Fibroblast of lung (primary cell): ENCODE measurements around the gene ZNF688. TPM values are rescaled to one million over a fixed set of nuclear protein-coding genes. Genes with fewer than 3 reads are reported as not detected.
"Not testable (repeated sequence)": the region's sequence is repeated elsewhere in the genome, so short reads cannot be mapped to it uniquely, and the experiment has no call there.

Experiments used
- DNase-seq, 2 donors: peaks; one replicate each; pipeline versions ENCODE4 v3.0.0 to v3.0.0-alpha.2; 2010; ENCODE audit warnings: low read depth in 2 of 2
- H2AFZ ChIP-seq: 2 replicates; pipeline ENCODE4 v1.5.1; 2012; ENCODE audit warnings: low read length, control low read depth, inconsistent platforms
- H3K27ac ChIP-seq: 2 replicates; pipeline ENCODE4 v1.5.1; 2011; ENCODE audit warnings: low read length, control low read depth; ENCODE audit not compliant: insufficient read depth
- H3K27me3 ChIP-seq: 2 replicates; pipeline ENCODE4 v1.5.1; 2011; ENCODE audit warnings: mild to moderate bottlenecking, low read length; ENCODE audit not compliant: control insufficient read depth, insufficient read depth
- H3K36me3 ChIP-seq: 2 replicates; pipeline ENCODE4 v1.5.1; 2011; ENCODE audit warnings: low read length; ENCODE audit not compliant: control insufficient read depth, insufficient read depth
- H3K4me1 ChIP-seq: 2 replicates; pipeline ENCODE4 v1.5.1; 2011; ENCODE audit warnings: low read length; ENCODE audit not compliant: control insufficient read depth, insufficient read depth; ENCODE audit errors: extremely low read depth
- H3K4me2 ChIP-seq: 2 replicates; pipeline ENCODE4 v1.5.1; 2011; ENCODE audit warnings: low read length, control low read depth; ENCODE audit not compliant: insufficient read depth; ENCODE audit errors: extremely low read depth
- H3K4me3 ChIP-seq, 4 experiments: fragments of 200-600 bp in 1 of 4; sonication (generic) in 1 of 4; replicated peaks in 1 of 4; 2 replicates each; pipeline ENCODE4 v1.5.1; 2011 to 2016; ENCODE audit warnings: low read length in 4 of 4, low read depth in 3 of 4, mild to moderate bottlenecking in 3 of 4, control low read depth in 2 of 4, inconsistent platforms in 1 of 4, mixed read lengths in 1 of 4; ENCODE audit not compliant: insufficient read depth in 1 of 4; ENCODE audit errors: control extremely low read depth in 1 of 4
- H3K79me2 ChIP-seq: 2 replicates; pipeline ENCODE4 v1.5.1; 2012; ENCODE audit warnings: mild to moderate bottlenecking, low read length, inconsistent platforms; ENCODE audit not compliant: control insufficient read depth, insufficient read depth
- H3K9ac ChIP-seq: 2 replicates; pipeline ENCODE4 v1.5.1; 2011; ENCODE audit warnings: mild to moderate bottlenecking, low read length, control low read depth; ENCODE audit not compliant: insufficient read depth
- H3K9me3 ChIP-seq: 2 replicates; pipeline ENCODE4 v1.5.1; 2012; ENCODE audit warnings: low read depth, low read length; ENCODE audit not compliant: control insufficient read depth, insufficient read depth
- H4K20me1 ChIP-seq: 2 replicates; pipeline ENCODE4 v1.5.1; 2011; ENCODE audit warnings: low read length; ENCODE audit not compliant: control insufficient read depth, insufficient read depth; ENCODE audit errors: extremely low read depth
- EZH2 ChIP-seq: IDR thresholded peaks from 2 replicates; pipeline ENCODE4 v1.5.1; 2012; ENCODE audit warnings: low read length, control low read depth, mild to moderate bottlenecking; ENCODE audit errors: missing control alignments
- polyA plus RNA-seq, 2 donors: library from polyadenylated mRNA; depleted of rRNA in 1 of 2; stranded (reverse) in 1 of 2; unstranded in 1 of 2; fragments of >200 nt; gene quantifications; 2 replicates each; pipeline ENCODE4 v1.2.1, GENCODE V29; 2011 to 2012; ENCODE audit warnings: missing spikeins in 1 of 2
- total RNA-seq: library from RNA; depleted of rRNA; stranded (reverse); fragments of >200 nt; gene quantifications from 2 replicates; pipeline ENCODE4 v1.2.1, GENCODE V29; 2014
- TF ChIP-seq, protein P1 (sequence below), 2 donors: IDR thresholded peaks in 1 of 2; conservative IDR thresholded peaks in 1 of 2; 1 replicate in 1 of 2; 2 replicates in 1 of 2; pipeline ENCODE4 v1.5.1; 2011 to 2012; ENCODE audit warnings: low read length in 2 of 2, control low read depth in 1 of 2, inconsistent platforms in 1 of 2, low read depth in 1 of 2, mild to moderate bottlenecking in 1 of 2

The ZNF688 gene
- total and polyA plus RNA-seq, 2 donors (not counting 1 experiment from before 2014, with no cell fraction given) = 3.0 to 12.9 TPM

DNA sequence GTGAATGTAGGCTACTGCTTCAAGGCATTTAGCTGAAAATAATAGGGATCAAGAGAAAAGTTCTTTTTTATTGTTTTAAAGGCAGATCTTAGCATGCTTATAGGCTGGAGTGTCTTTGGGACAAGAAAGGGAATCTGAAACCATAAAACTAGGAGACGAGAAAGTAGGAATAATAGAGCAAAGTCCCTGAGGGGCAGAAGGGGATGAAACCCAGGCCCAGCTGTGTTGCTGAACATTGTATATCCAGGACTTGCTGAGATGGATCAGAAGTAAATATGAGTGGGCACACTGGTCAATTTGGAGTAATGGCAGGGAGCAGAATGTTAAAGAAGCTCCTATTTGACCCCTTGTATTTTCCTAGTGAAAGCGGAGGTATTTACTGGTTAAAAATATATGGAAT lies 29.4 kb upstream of the ZNF688 start:
- no peak for DNase-seq
- H3K27me3 ChIP-seq = no peaks in the 10 kb centered on the region
- TF ChIP-seq, protein P1, sequence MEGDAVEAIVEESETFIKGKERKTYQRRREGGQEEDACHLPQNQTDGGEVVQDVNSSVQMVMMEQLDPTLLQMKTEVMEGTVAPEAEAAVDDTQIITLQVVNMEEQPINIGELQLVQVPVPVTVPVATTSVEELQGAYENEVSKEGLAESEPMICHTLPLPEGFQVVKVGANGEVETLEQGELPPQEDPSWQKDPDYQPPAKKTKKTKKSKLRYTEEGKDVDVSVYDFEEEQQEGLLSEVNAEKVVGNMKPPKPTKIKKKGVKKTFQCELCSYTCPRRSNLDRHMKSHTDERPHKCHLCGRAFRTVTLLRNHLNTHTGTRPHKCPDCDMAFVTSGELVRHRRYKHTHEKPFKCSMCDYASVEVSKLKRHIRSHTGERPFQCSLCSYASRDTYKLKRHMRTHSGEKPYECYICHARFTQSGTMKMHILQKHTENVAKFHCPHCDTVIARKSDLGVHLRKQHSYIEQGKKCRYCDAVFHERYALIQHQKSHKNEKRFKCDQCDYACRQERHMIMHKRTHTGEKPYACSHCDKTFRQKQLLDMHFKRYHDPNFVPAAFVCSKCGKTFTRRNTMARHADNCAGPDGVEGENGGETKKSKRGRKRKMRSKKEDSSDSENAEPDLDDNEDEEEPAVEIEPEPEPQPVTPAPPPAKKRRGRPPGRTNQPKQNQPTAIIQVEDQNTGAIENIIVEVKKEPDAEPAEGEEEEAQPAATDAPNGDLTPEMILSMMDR (conservative IDR thresholded peaks at IDR 0.05 in 1 of 2, IDR thresholded peaks at IDR 0.05 in 1 of 2; ENCODE audit: low read depth in 1 of 2, low read length in 2 of 2) = no peak
- TF ChIP-seq EZH2 = no peak
- no peak overlapping the region for H3K9ac ChIP-seq
- H3K4me1 ChIP-seq = peaks cover 6% of the 10 kb centered on the region
- no peak overlapping the region for H3K4me3 ChIP-seq
- no peak overlapping the region for H2AFZ ChIP-seq
- H4K20me1 ChIP-seq = no peaks in the 10 kb centered on the region
- no peaks in the 10 kb centered on the region for H3K9me3 ChIP-seq
- no peaks in the 10 kb centered on the region for H3K79me2 ChIP-seq
- H3K4me2 ChIP-seq = no peak overlapping the region
- H3K27ac ChIP-seq = no peak overlapping the region
- peaks cover 12% of the 10 kb centered on the region for H3K36me3 ChIP-seq

DNA sequence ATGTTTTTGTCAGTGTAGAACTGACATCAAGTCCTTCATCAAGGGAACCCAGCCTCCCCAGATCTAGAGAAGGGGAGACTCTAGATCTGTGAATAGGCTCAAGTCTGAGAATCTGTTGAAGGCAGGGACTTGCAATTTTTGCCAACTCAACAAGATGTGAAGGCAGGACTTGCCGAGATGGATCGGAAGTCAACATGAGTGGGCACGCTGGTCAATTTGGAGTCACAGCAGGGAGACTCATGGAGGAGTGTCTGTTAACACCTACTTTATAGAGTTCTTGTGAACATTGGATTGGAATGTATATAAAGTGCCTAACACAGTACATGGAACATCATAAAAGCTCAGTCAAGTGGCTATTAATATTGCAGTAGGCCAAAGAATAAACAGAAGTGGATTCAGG lies 28.7 kb upstream of the ZNF688 start:
- H3K4me2 ChIP-seq = no peak overlapping the region
- TF ChIP-seq, protein P1 (conservative IDR thresholded peaks at IDR 0.05 in 1 of 2, IDR thresholded peaks at IDR 0.05 in 1 of 2; ENCODE audit: low read depth in 1 of 2, low read length in 2 of 2) = no peak
- no peak for TF ChIP-seq EZH2
- no peak overlapping the region for H3K27ac ChIP-seq
- no peak overlapping the region for H2AFZ ChIP-seq
- no peaks in the 10 kb centered on the region for H3K27me3 ChIP-seq
- H3K9me3 ChIP-seq = no peaks in the 10 kb centered on the region
- peaks cover 6% of the 10 kb centered on the region for H3K4me1 ChIP-seq
- no peaks in the 10 kb centered on the region for H3K79me2 ChIP-seq
- H3K9ac ChIP-seq = no peak overlapping the region
- peaks cover 12% of the 10 kb centered on the region for H3K36me3 ChIP-seq
- H4K20me1 ChIP-seq = no peaks in the 10 kb centered on the region
- no peak overlapping the region for H3K4me3 ChIP-seq
- no peak for DNase-seq

DNA sequence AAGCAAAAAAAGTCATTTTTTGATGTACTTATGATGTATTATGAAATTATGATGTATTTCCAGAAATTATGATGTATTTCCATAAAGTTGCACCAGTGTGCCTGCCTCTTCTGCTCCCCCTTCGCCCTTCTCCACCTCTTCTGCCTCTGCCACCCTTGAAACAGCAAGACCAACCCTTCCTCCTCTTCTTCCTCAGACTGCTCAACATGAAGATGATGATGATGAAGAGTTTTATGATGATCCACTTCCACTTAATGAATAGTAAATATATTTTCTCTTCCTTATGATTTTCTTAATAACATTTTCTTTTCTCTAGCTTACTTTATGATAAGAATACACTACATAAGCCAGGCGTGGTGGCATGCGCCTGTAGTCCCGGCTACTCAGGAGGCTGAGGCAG lies 21.4 kb upstream of the ZNF688 start:
- Histone ChIP-seq H2AFZ (no peak overlapping the region), H3K9me3 (no peaks in the 10 kb centered on the region), H4K20me1 (no peaks in the 10 kb centered on the region), H3K4me1 (no peaks in the 10 kb centered on the region), H3K79me2 (no peaks in the 10 kb centered on the region), H3K4me3 (no peak overlapping the region), H3K9ac (no peak overlapping the region), H3K27ac (no peak overlapping the region), H3K36me3 (no peaks in the 10 kb centered on the region), H3K27me3 (no peaks in the 10 kb centered on the region), H3K4me2 (no peak overlapping the region)
- TF ChIP-seq, protein P1 (conservative IDR thresholded peaks at IDR 0.05 in 1 of 2, IDR thresholded peaks at IDR 0.05 in 1 of 2; ENCODE audit: low read depth in 1 of 2, low read length in 2 of 2) = no peak
- no peak for TF ChIP-seq EZH2
- DNase-seq = no peak

DNA sequence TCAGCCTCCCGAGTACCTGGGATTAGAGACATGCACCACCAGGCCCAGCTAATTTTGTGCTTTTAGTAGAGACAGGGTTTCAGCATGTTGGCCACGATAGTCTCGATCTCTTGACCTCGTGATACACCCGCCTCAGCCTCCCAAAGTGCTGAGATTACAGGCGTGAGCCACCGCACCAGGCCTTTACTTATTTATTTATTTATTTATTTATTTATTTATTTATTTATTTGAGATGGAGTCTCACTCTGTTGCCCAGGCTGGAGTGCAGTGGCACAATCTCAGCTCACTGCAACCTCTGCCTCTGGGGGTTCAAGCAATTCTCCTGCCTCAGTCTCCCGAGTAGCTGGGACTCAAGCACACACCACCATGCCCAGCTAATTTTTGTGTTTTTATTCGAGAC lies 19.4 kb upstream of the ZNF688 start:
- H2AFZ ChIP-seq, H3K9me3 ChIP-seq, H3K4me2 ChIP-seq, H3K79me2 ChIP-seq, H3K36me3 ChIP-seq, H3K27ac ChIP-seq, H3K4me1 ChIP-seq, DNase-seq, H4K20me1 ChIP-seq, H3K9ac ChIP-seq, H3K27me3 ChIP-seq, H3K4me3 ChIP-seq: not testable (repeated sequence)

DNA sequence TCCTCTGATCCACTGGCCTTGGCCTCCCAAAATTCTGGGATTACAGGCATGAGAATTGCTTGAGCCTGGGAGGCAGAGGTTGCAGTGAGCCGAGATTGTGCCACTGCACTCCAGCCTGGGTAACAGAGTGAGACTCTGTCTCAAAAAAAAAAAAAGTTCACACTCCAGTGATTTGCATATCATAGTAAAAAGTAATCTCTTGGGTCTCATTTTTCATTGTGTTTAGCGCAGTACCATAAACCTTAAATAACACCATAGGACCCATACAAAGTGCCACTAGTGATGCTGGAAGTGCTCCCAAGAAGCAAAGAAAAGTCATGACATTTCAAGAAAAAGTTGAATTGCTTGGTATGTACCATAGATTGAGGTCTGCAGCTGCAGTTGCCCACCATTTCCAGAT lies 18.1 kb upstream of the ZNF688 start:
- DNase-seq, H3K79me2 ChIP-seq, H2AFZ ChIP-seq, H3K27ac ChIP-seq, H3K4me3 ChIP-seq, H3K9ac ChIP-seq, H4K20me1 ChIP-seq, H3K9me3 ChIP-seq, H3K4me1 ChIP-seq, H3K4me2 ChIP-seq, H3K36me3 ChIP-seq, H3K27me3 ChIP-seq: not testable (repeated sequence)
